ENCODE measurements around the gene PARP3. TPM values are rescaled to one million over a fixed set of nuclear protein-coding genes. Genes with fewer than 3 reads are reported as not detected.

PARP3 gene
- total RNA-seq, 4 donors from 2014 or later = 19.5 to 43.0 (median 22.8) TPM

DNA sequence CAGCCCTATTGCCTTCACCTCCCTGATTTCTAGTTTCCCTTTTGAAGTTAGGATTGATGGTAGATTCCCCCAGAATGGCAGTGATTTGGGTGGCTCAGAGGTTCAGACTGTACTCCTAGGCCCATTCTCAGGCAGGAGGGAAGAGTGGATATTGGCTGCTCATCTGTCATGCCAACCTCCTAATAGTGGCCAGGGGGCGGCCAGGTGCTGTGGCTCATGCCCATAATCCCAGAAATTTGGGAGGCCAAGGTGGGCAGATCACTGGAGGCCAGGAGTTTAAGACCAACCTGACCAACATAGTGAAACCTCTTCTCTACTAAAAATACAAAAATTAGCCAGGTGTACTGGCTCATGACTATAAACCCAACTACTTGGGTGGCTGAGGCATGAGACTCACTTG, 11.7 kb upstream of the PARP3 start:
- H3K27me3 ChIP-seq = no peaks in the 10 kb centered on the region
- no peak overlapping the region for H3K27ac ChIP-seq
- no peak for ATAC-seq
- no CpG with 5 or more reads among the region's 1 CpG for WGBS, 2 donors (ENCODE audit: low coverage in 1 of 2)
- H3K4me3 ChIP-seq = no peak overlapping the region
- H3K4me1 ChIP-seq = no peaks in the 10 kb centered on the region
- peaks cover 0 to 46% of the 10 kb centered on the region in 2 donors for H3K36me3 ChIP-seq
- TF ChIP-seq EP300 (IDR thresholded peaks at IDR 0.05) (no peak), CTCF (IDR thresholded peaks at IDR 0.05) (no peak), POLR2A (IDR thresholded peaks at IDR 0.05) (no peak), POLR2AphosphoS5 (IDR thresholded peaks at IDR 0.05) (no peak)
- no peaks in the 10 kb centered on the region for H3K9me3 ChIP-seq

- Histone ChIP-seq H3K4me1 (no peaks in the 10 kb centered on the region), H3K27me3 (no peaks in the 10 kb centered on the region), H3K27ac (no peak overlapping the region), H3K9me3 (no peaks in the 10 kb centered on the region), H3K4me3 (no peak overlapping the region), H3K36me3 (peaks cover 0 to 59% of the 10 kb centered on the region in 2 donors)
- no peak for ATAC-seq
- TF ChIP-seq EP300 (IDR thresholded peaks at IDR 0.05) (no peak), POLR2A (IDR thresholded peaks at IDR 0.05) (no peak), CTCF (IDR thresholded peaks at IDR 0.05) (no peak), POLR2AphosphoS5 (IDR thresholded peaks at IDR 0.05) (no peak)
- WGBS, 2 donors (ENCODE audit: low coverage in 1 of 2) = 74 to 100% methylated on average over 4 to 6 of the region's 6 CpGs
Observed at GRCh38 chr3:51931756-51932155, 10.4 kb upstream of the PARP3 start.

DNA sequence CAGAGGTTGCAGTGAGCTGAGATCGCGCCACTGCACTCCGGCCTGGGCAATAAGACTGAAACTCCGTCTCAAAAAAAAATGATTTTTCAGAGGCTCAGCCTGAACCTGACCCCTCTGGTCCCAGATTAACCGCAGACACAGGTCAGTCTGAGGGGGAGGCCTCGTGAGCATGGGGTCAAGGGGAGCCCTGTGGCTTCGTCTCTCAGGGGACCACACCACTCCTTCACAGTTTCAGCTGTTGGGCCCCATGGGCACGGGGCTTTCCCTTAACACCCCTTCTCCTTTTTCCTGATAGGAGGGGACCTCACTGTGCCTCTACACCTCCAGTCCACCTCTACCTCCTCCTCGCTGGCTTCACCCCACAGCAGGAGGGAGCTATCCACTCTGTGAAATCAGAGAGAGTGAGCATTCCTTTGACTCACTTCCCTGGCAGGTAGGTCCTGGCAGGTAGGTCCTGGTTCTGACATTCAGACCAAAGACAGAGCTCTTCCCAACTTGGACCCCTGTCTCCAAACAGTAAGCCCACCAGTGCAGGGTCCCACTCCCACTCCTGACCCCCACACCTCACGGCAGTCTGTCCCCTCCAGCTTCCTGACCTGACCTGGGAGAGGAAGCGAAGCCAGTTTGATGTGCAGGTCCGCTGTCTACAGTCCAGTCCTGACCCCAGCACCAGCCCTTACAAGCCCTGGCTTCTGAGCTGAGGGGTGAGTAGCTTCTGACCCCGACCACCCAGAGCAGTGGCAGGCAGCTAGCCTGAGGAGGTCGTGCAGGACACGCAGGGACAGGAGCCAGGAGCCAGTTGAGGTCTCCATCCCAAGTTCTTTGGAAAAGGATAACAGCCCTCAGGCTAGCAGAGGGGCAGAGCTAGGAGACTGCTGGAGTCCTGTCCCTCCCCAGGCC, 9.4 kb upstream of the PARP3 start:
- TF ChIP-seq POLR2A (IDR thresholded peaks at IDR 0.05) (no peak), CTCF (IDR thresholded peaks at IDR 0.05) (no peak), POLR2AphosphoS5 (IDR thresholded peaks at IDR 0.05) (no peak), EP300 (IDR thresholded peaks at IDR 0.05) (no peak)
- H3K4me1 ChIP-seq = no peaks in the 10 kb centered on the region
- 81 to 91% methylated on average over 3 to 8 of the region's 15 CpGs for WGBS, 2 donors (ENCODE audit: low coverage in 1 of 2)
- no peaks in the 10 kb centered on the region for H3K9me3 ChIP-seq
- H3K27me3 ChIP-seq = no peaks in the 10 kb centered on the region
- ATAC-seq = no peak
- peaks cover 0 to 68% of the 10 kb centered on the region in 2 donors for H3K36me3 ChIP-seq
- no peak overlapping the region for H3K4me3 ChIP-seq
- H3K27ac ChIP-seq = no peak overlapping the region

DNA sequence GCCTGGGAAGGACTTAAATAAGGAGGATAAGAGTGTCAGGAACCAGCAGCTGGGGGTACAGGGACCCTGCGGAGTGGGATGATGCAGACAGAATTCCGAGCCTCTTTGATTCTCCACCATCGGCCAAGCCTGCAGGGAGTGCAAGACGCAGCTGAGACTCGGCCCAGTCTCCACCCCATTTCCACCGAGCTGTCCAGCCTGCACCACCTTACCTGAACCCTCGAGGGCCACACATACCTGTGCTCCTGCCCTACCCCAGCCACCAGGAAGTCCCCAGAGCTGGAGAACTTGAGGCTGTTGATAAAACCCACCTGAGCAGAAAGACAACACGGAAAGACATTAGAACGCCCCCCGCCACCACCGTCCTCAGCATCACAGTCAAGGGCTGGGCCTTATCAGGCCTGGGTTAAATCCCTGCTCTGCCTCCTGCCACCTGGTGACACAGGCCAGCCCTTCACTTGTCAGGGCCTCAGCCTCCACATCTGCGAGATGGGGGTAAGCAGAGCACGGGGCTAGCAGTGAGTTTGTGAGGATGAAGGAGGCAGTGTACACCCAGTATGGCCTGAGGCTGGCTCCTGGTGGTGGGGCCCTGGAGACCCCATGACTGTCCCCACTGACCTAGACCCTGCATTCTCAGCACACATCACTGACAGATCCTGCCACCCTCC, 8.6 kb upstream of the PARP3 start:
- H3K27ac ChIP-seq = no peak overlapping the region
- 77 to 91% methylated on average over 4 to 6 of the region's 13 CpGs for WGBS, 2 donors (ENCODE audit: low coverage in 1 of 2)
- no peak for ATAC-seq
- no peak overlapping the region for H3K4me3 ChIP-seq
- H3K4me1 ChIP-seq = no peaks in the 10 kb centered on the region
- no peaks in the 10 kb centered on the region for H3K27me3 ChIP-seq
- no peaks in the 10 kb centered on the region for H3K9me3 ChIP-seq
- no peak for TF ChIP-seq POLR2A (IDR thresholded peaks at IDR 0.05)
- no peak for TF ChIP-seq EP300 (IDR thresholded peaks at IDR 0.05)
- no peak for TF ChIP-seq CTCF (IDR thresholded peaks at IDR 0.05)
- TF ChIP-seq POLR2AphosphoS5 (IDR thresholded peaks at IDR 0.05) = no peak
- peaks cover 0 to 77% of the 10 kb centered on the region in 2 donors for H3K36me3 ChIP-seq

All from gastroesophageal sphincter (tissue), 4 donors.